ENCODE results near the gene OR7C2.
"Not testable (repeated sequence)": the region's sequence is repeated elsewhere in the genome, so short reads cannot be mapped to it uniquely, and the experiment has no call there.

The OR7C2 gene

DNA sequence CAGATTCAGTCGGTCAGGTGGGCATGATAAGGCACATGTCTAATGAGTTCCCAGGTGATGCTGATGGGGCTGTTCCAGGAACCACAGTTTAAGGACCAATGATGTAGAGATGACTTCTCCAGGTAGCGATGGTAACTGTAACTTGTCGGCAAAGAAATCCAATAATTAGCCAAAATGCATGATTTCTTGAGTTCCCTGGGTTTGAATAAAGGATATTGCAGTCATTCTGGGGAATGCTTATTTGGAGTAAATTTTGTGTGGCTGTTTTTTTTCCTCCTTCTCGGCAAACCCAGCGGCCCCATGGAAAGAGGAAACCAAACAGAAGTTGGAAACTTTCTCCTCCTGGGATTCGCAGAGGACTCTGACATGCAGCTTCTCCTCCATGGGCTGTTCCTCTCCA is at the start of gene OR7C2:
TSS of gene OR7C2 (plus strand) at position 301 of the 400 bp plus-strand sequence. CDS start at position 301, 0 bp downstream.
- no peaks in the 10 kb centered on the region for H3K9me3 ChIP-seq (ENCODE audit: low read length)

DNA sequence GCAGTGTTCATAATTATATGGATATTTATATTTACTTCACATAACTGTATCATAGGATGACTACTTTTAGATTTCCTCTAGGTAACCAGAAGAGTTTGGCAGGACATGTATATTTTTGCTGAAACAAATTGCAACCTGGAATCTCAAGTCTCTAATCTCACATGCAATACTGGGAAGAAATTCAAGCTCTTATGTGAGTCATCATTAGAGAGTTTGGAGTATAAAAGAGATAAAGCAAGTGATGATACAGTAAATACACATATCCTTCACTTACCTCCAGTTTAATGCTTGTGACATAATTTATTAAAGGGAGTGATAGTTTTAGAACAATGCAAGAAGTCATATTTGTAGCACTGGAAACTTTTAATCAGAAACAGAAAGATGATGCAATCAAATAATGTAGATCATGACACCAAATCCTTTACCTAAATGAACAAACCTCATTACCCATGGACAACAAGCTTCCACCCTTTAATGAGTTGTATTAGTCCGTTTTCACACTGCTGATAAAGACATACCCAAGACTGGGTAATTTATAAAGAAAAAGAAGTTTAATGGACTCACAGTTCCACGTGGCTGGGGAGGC is 39.5 kb upstream of the OR7C2 start:
- H3K4me3 ChIP-seq (ENCODE audit: low read depth in 1 of 2, low read length in 2 of 2): no peak overlapping the region
- no peaks in the 10 kb centered on the region for H3K27me3 ChIP-seq (ENCODE audit: control insufficient read depth in 1 of 2, insufficient read depth in 2 of 2, low read length in 2 of 2)
- H3K9ac ChIP-seq (ENCODE audit: low read length): no peak overlapping the region
- H3K4me1 ChIP-seq (ENCODE audit: insufficient read depth, low read length): no peaks in the 10 kb centered on the region
- H3K9me3 ChIP-seq (ENCODE audit: low read length): no peaks in the 10 kb centered on the region
- no peak overlapping the region for H3K27ac ChIP-seq (ENCODE audit: low read depth, low read length)
- H3K36me3 ChIP-seq (ENCODE audit: insufficient read depth, low read length): no peaks in the 10 kb centered on the region

More for the DNA sequence above, at the start of gene OR7C2:
- H3K27me3 ChIP-seq (ENCODE audit: control insufficient read depth in 1 of 2, insufficient read depth in 2 of 2, low read length in 2 of 2): no peaks in the 10 kb centered on the region
- H3K4me1 ChIP-seq (ENCODE audit: insufficient read depth, low read length): no peaks in the 10 kb centered on the region
- no peaks in the 10 kb centered on the region for H3K36me3 ChIP-seq (ENCODE audit: insufficient read depth, low read length)
- H3K4me3 ChIP-seq (ENCODE audit: low read depth in 1 of 2, low read length in 2 of 2): no peak within 1 kb of the TSS
- H3K9ac ChIP-seq (ENCODE audit: low read length): no peak within 1 kb of the TSS
- no peak within 1 kb of the TSS for H3K27ac ChIP-seq (ENCODE audit: low read depth, low read length)

DNA sequence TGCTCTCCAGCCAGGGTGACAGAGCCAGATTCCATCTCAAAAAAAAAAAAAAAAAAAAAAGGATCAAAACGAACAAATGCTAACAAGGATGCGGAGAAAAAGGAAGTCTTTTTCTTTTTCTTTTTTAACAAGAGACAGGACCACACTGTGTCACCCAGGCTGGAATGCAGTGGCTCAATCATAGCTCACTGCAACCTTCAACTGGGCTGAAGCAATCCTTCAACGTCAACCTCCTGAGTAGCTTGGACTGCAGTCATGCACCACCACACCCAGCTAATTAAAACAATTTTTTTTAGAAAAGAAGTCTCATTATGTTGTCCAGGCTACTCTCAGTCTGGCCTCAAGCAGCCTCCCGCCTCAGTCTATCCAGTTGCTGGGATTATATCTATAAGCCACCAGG is 34.6 kb upstream of the OR7C2 start:
- H3K9me3 ChIP-seq (ENCODE audit: low read length): no peaks in the 10 kb centered on the region
- H3K9ac ChIP-seq (ENCODE audit: low read length): no peak overlapping the region
- H3K36me3 ChIP-seq (ENCODE audit: insufficient read depth, low read length): no peaks in the 10 kb centered on the region
- no peak overlapping the region for H3K27ac ChIP-seq (ENCODE audit: low read depth, low read length)
- H3K4me1 ChIP-seq (ENCODE audit: insufficient read depth, low read length): no peaks in the 10 kb centered on the region
- H3K27me3 ChIP-seq (ENCODE audit: control insufficient read depth in 1 of 2, insufficient read depth in 2 of 2, low read length in 2 of 2): no peaks in the 10 kb centered on the region
- H3K4me3 ChIP-seq (ENCODE audit: low read depth in 1 of 2, low read length in 2 of 2): no peak overlapping the region

DNA sequence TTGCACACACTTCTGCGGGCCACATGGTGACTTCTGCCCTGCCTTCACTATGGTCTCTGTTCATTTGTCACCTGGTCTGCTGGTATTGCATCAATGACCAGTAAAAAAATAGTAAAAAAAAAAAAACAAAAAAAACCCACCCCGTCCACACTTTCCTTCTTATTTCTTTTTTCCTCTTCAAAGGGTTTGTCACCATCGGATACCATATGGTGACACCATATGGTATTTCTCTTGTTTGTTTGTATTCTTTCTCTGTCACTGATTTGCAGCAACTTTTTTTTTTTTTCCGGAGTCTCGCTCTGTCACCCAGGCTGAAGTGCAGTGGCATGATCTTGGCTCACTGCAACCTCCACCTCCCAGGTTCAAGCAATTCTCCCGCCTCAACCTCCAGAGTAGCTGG is 26.2 kb upstream of the OR7C2 start:
- Histone ChIP-seq H3K4me3 (ENCODE audit: low read depth in 1 of 2, low read length in 2 of 2) (no peak overlapping the region), H3K27me3 (ENCODE audit: control insufficient read depth in 1 of 2, insufficient read depth in 2 of 2, low read length in 2 of 2) (no peaks in the 10 kb centered on the region), H3K4me1 (ENCODE audit: insufficient read depth, low read length) (no peaks in the 10 kb centered on the region), H3K36me3 (ENCODE audit: insufficient read depth, low read length) (no peaks in the 10 kb centered on the region), H3K9ac (ENCODE audit: low read length) (no peak overlapping the region), H3K27ac (ENCODE audit: low read depth, low read length) (no peak overlapping the region), H3K9me3 (ENCODE audit: low read length) (no peaks in the 10 kb centered on the region)

- no peaks in the 10 kb centered on the region for H3K27me3 ChIP-seq (ENCODE audit: control insufficient read depth in 1 of 2, insufficient read depth in 2 of 2, low read length in 2 of 2)
- H3K4me1 ChIP-seq (ENCODE audit: insufficient read depth, low read length): no peaks in the 10 kb centered on the region
- H3K36me3 ChIP-seq (ENCODE audit: insufficient read depth, low read length): no peaks in the 10 kb centered on the region
- no peak overlapping the region for H3K4me3 ChIP-seq (ENCODE audit: low read depth in 1 of 2, low read length in 2 of 2)
- H3K9ac ChIP-seq (ENCODE audit: low read length): no peak overlapping the region
- H3K27ac ChIP-seq (ENCODE audit: low read depth, low read length): no peak overlapping the region
- H3K9me3 ChIP-seq (ENCODE audit: low read length): no peaks in the 10 kb centered on the region
Measured at GRCh38 chr19:14916848-14917247, 24.4 kb upstream of the OR7C2 start.

DNA sequence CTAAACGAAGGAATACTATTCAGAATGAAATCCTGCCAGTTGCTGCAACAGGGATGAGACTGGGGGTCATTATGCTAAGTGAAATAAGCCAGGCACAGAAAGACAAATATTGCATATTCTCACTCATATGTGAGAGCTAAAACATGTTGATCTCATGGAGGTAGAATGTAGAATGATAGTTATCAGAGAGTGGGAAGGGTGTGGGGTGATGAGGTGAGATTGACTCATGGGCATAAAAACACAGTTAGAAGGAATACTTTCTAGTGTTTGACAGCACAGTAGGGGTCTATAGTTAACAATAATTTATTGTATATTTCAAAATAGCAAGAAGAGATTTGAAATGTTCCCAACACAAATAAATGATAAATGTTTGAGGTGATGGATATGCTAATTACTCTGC is 7.8 kb upstream of the OR7C2 start:
- no peaks in the 10 kb centered on the region for H3K27me3 ChIP-seq (ENCODE audit: control insufficient read depth in 1 of 2, insufficient read depth in 2 of 2, low read length in 2 of 2)
- no peak overlapping the region for H3K9ac ChIP-seq (ENCODE audit: low read length)
- no peak overlapping the region for H3K4me3 ChIP-seq (ENCODE audit: low read depth in 1 of 2, low read length in 2 of 2)
- H3K27ac ChIP-seq (ENCODE audit: low read depth, low read length): no peak overlapping the region
- H3K36me3 ChIP-seq (ENCODE audit: insufficient read depth, low read length): no peaks in the 10 kb centered on the region
- no peaks in the 10 kb centered on the region for H3K9me3 ChIP-seq (ENCODE audit: low read length)
- H3K4me1 ChIP-seq (ENCODE audit: insufficient read depth, low read length): no peaks in the 10 kb centered on the region

DNA sequence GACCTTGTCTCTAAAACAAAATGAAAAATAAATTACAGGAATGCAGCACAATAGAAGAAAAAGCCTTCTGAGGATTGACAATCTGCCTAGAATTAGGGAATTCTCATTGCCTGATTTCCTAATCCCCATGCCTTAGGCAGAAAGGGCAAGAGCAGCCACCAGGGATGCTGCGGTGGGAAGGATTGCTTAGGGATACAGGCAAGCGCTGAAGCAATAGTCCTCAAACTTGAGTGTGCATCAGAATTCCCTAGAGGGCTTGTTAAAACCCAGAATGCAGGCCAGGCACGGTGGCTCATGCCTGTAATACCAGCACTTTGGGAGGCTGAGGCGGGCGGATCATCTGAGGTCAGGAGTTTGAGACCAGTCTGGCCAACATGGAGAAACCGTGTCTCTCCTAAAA is 1.0 kb upstream of the OR7C2 start:
- Histone ChIP-seq H3K4me1 (ENCODE audit: insufficient read depth, low read length) (no peaks in the 10 kb centered on the region), H3K27me3 (ENCODE audit: control insufficient read depth in 1 of 2, insufficient read depth in 2 of 2, low read length in 2 of 2) (no peaks in the 10 kb centered on the region), H3K27ac (ENCODE audit: low read depth, low read length) (no peak overlapping the region), H3K36me3 (ENCODE audit: insufficient read depth, low read length) (no peaks in the 10 kb centered on the region), H3K9me3 (ENCODE audit: low read length) (no peaks in the 10 kb centered on the region), H3K9ac (ENCODE audit: low read length) (no peak overlapping the region), H3K4me3 (ENCODE audit: low read depth in 1 of 2, low read length in 2 of 2) (no peak overlapping the region)

- Histone ChIP-seq H3K27me3 (ENCODE audit: control insufficient read depth in 1 of 2, insufficient read depth in 2 of 2, low read length in 2 of 2) (no peaks in the 10 kb centered on the region), H3K4me3 (ENCODE audit: low read depth in 1 of 2, low read length in 2 of 2) (no peak overlapping the region), H3K27ac (ENCODE audit: low read depth, low read length) (no peak overlapping the region), H3K9ac (ENCODE audit: low read length) (no peak overlapping the region), H3K36me3 (ENCODE audit: insufficient read depth, low read length) (no peaks in the 10 kb centered on the region), H3K9me3 (ENCODE audit: low read length) (no peaks in the 10 kb centered on the region), H3K4me1 (ENCODE audit: insufficient read depth, low read length) (no peaks in the 10 kb centered on the region)
Measured at GRCh38 chr19:14943601-14944000, 2.3 kb downstream of the OR7C2 start.

- Histone ChIP-seq H3K27me3 (ENCODE audit: control insufficient read depth in 1 of 2, insufficient read depth in 2 of 2, low read length in 2 of 2) (no peaks in the 10 kb centered on the region), H3K36me3 (ENCODE audit: insufficient read depth, low read length) (no peaks in the 10 kb centered on the region), H3K27ac (ENCODE audit: low read depth, low read length) (no peak overlapping the region), H3K9ac (ENCODE audit: low read length) (no peak overlapping the region), H3K4me1 (ENCODE audit: insufficient read depth, low read length) (no peaks in the 10 kb centered on the region), H3K9me3 (ENCODE audit: low read length) (no peaks in the 10 kb centered on the region), H3K4me3 (ENCODE audit: low read depth in 1 of 2, low read length in 2 of 2) (no peak overlapping the region)
Measured at GRCh38 chr19:14944456-14944855, 3.2 kb downstream of the OR7C2 start.

DNA sequence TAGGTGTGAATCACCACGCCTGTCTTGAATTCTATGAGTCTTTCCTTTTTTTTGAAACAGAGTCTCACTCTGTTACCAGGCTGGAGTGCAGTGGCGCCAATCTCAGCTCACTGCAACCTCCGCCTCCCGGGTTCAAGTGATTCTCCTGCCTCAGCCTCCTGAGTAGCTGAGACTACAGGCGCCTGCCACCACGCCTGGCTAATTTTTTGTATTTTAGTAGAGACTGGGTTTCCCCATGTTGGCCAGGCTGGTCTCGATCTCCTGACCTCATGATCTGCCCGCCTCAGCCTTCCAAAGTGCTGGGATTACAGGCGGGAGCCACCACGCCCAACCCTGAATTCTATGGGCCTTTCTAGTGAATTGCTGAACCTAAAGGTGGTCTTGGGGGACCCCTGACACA is 8.1 kb downstream of the OR7C2 start:
- not testable (repeated sequence) for H3K9ac ChIP-seq (ENCODE audit: low read length); H3K4me3 ChIP-seq (ENCODE audit: low read depth in 1 of 2, low read length in 2 of 2); H3K4me1 ChIP-seq (ENCODE audit: insufficient read depth, low read length); H3K36me3 ChIP-seq (ENCODE audit: insufficient read depth, low read length); H3K9me3 ChIP-seq (ENCODE audit: low read length); H3K27ac ChIP-seq (ENCODE audit: low read depth, low read length)
- H3K27me3 ChIP-seq (ENCODE audit: control insufficient read depth in 1 of 2, insufficient read depth in 2 of 2, low read length in 2 of 2): peaks cover 0 to 11% of the 10 kb centered on the region in 2 donors

DNA sequence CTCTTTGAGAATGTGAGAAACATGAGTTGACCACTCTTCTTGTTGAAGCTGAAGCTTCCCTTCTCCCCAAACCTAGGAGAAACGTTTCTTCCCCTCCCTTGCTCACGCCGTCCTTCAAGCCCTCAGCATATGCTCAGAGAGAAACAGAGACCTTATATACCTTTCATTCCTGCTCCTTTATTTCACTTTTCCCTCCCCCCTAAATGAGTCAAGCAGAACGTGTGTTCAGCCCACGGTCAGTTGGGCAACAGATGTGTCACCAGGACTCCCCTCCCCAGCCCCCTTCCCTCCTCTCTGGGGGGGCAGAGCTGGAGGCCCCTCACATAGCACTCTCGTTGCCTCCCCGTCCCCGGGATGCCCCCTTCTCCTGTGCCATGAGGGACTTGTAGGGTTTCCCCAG is 8.6 kb downstream of the OR7C2 start:
- Histone ChIP-seq H3K9ac (ENCODE audit: low read length) (no peak overlapping the region), H3K4me1 (ENCODE audit: insufficient read depth, low read length) (no peaks in the 10 kb centered on the region), H3K36me3 (ENCODE audit: insufficient read depth, low read length) (no peaks in the 10 kb centered on the region), H3K9me3 (ENCODE audit: low read length) (no peaks in the 10 kb centered on the region), H3K27ac (ENCODE audit: low read depth, low read length) (no peak overlapping the region), H3K4me3 (ENCODE audit: low read depth in 1 of 2, low read length in 2 of 2) (no peak overlapping the region), H3K27me3 (ENCODE audit: control insufficient read depth in 1 of 2, insufficient read depth in 2 of 2, low read length in 2 of 2) (peaks cover 0 to 11% of the 10 kb centered on the region in 2 donors)

DNA sequence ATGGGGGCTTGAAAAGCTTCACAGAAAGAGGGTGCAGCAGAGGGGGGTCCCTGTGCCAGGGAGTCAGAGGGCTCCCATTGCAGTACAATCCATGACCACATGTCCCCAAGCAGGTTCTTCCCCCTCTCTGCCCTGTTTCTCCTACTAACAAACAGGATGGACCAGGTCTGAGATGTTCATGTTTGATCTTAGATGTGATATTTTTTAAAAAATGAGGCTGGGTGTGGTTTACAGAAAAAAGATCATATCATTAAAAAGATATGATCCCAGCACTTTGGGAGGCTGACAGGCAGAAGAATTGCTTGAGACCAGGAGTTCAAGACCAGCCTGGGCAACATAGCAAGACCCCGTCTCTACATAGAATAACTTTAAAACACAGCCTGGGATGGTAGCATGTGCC is 9.1 kb downstream of the OR7C2 start:
- Histone ChIP-seq H3K27ac (ENCODE audit: low read depth, low read length) (no peak overlapping the region), H3K27me3 (ENCODE audit: control insufficient read depth in 1 of 2, insufficient read depth in 2 of 2, low read length in 2 of 2) (peaks cover 0 to 11% of the 10 kb centered on the region in 2 donors), H3K9ac (ENCODE audit: low read length) (no peak overlapping the region)

More for the DNA sequence above, 9.1 kb downstream of the OR7C2 start:
- Histone ChIP-seq H3K36me3 (ENCODE audit: insufficient read depth, low read length) (no peaks in the 10 kb centered on the region), H3K4me3 (ENCODE audit: low read depth in 1 of 2, low read length in 2 of 2) (no peak overlapping the region), H3K4me1 (ENCODE audit: insufficient read depth, low read length) (no peaks in the 10 kb centered on the region), H3K9me3 (ENCODE audit: low read length) (no peaks in the 10 kb centered on the region)

All from muscle layer of colon (tissue), 2 donors.